ENCODE data around the gene ITPR2. TPM values are rescaled to one million over a fixed set of nuclear protein-coding genes. Genes with fewer than 3 reads are reported as not detected.

The ITPR2 gene
- total and polyA plus RNA-seq, 2 of the 13 experiments (the other 11 are each of a cell fraction or from before 2014, with no cell fraction given) = 31.9 to 81.9 TPM

GRCh38 chr12:26452511-26452910 lies 380.5 kb downstream of the ITPR2 start:
- Histone ChIP-seq H3K4me1 (ENCODE audit: insufficient read depth, low read length) (no peaks in the 10 kb centered on the region), H4K20me1 (ENCODE audit: insufficient read depth, low read length) (no peaks in the 10 kb centered on the region), H3K9me3 (ENCODE audit: low read length) (no peaks in the 10 kb centered on the region), H3K4me2 (ENCODE audit: low read depth, low read length) (no peak overlapping the region), H3K27ac (ENCODE audit: extremely low read length, insufficient read depth, low read length) (no peak overlapping the region), H3K36me3 (replicated peaks in 1 of 2; ENCODE audit: control insufficient read depth in 1 of 2, insufficient read depth in 2 of 2, low read length in 2 of 2) (peaks cover 18 to 44% of the 10 kb centered on the region in 2 experiments), H3K79me2 (ENCODE audit: insufficient read depth, low read length) (no peaks in the 10 kb centered on the region), H3K27me3 (ENCODE audit: control insufficient read depth in 1 of 2, insufficient read depth in 2 of 2, low read length in 2 of 2) (no peaks in the 10 kb centered on the region; a peak in 1 of 5 replicates), H3K4me3 (replicated peaks in 1 of 3; ENCODE audit: insufficient read depth in 1 of 3, low read depth in 2 of 3, low read length in 3 of 3) (no peak overlapping the region), H3K9ac (ENCODE audit: insufficient read depth, low read depth, low read length) (no peak overlapping the region), H2AFZ (ENCODE audit: low read length) (no peak overlapping the region)
- no peak for DNase-seq (ENCODE audit: low spot score)
- ChIA-PET POLR2A (no interaction called here), CTCF (ENCODE audit: low intra/inter-chr PET ratio, low total read pairs) (no interaction called here)
- BruUV-seq (replicated peaks) = no TSS peak
- FAIRE-seq = no peak
- 97% methylated on average over 6 of the region's 6 CpGs for WGBS (ENCODE audit: low lambda C conversion rate)
- ATAC-seq = no peak
- in situ Hi-C loops (cut with HindIII; ENCODE audit: extremely low pct_ligation_motif_present, low pct_unique_long_range_greater_than_20kb) (no loop called here), intact Hi-C loops (cut with micrococcal nuclease; ENCODE audit: unreplicated experiment) (no loop called here)
- TF ChIP-seq ZNF264 (CRISPR knock-in tag; IDR thresholded peaks at IDR 0.05) (no peak), IRF9 (CRISPR knock-in tag; IDR thresholded peaks at IDR 0.05; ENCODE audit: borderline replicate concordance) (no peak), SNAPC2 (CRISPR knock-in tag; IDR thresholded peaks at IDR 0.05) (no peak), ZBTB44 (CRISPR knock-in tag; IDR thresholded peaks at IDR 0.05) (no peak), ZNF839 (CRISPR knock-in tag; IDR thresholded peaks at IDR 0.05; ENCODE audit: borderline replicate concordance) (no peak), GATAD1 (CRISPR knock-in tag; IDR thresholded peaks at IDR 0.05) (no peak), U2AF1 (optimal IDR thresholded peaks at IDR 0.05; ENCODE audit: low read depth, low read length) (no peak), ZNF616 (CRISPR knock-in tag; IDR thresholded peaks at IDR 0.05; ENCODE audit: low read depth) (no peak), ZNF460 (CRISPR knock-in tag; IDR thresholded peaks at IDR 0.05; ENCODE audit: borderline replicate concordance) (no peak), IKZF5 (CRISPR knock-in tag; IDR thresholded peaks at IDR 0.05) (no peak), CBX1 (IDR thresholded peaks at IDR 0.05; ENCODE audit: low read depth) (no peak), TEAD3 (CRISPR knock-in tag; optimal IDR thresholded peaks at IDR 0.05; ENCODE audit: borderline replicate concordance) (no peak), JDP2 (CRISPR knock-in tag; IDR thresholded peaks at IDR 0.05; ENCODE audit: borderline replicate concordance) (no peak), MLXIP (CRISPR knock-in tag; IDR thresholded peaks at IDR 0.05; ENCODE audit: borderline replicate concordance) (no peak)
